Measurements from ENCODE around the gene CD8A. TPM values are rescaled to one million over a fixed set of nuclear protein-coding genes. Genes with fewer than 3 reads are reported as not detected.

Gene CD8A
- total RNA-seq, 1 experiment from 2014 or later = not detected

GRCh38 chr2:86775338-86775737 is 15.4 kb downstream of the CD8A start:
- DNase-seq = no peak
- Histone ChIP-seq H3K36me3 (replicated peaks; ENCODE audit: control insufficient read depth, insufficient read depth, low read length) (peaks cover 5% of the 10 kb centered on the region; the same call in 1 of the 2 replicates), H3K4me3 (ENCODE audit: insufficient read depth, low read depth, low read length) (no peak overlapping the region), H3K27me3 (ENCODE audit: control insufficient read depth, insufficient read depth, low read length) (no peaks in the 10 kb centered on the region)

GRCh38 chr2:86774862-86775261 is 15.9 kb downstream of the CD8A start:
- Histone ChIP-seq H3K27me3 (ENCODE audit: control insufficient read depth, insufficient read depth, low read length) (no peaks in the 10 kb centered on the region), H3K4me3 (ENCODE audit: insufficient read depth, low read depth, low read length) (no peak overlapping the region), H3K36me3 (replicated peaks; ENCODE audit: control insufficient read depth, insufficient read depth, low read length) (peaks cover 5% of the 10 kb centered on the region; the same call in 1 of the 2 replicates)
- DNase-seq = no peak

- DNase-seq = no peak
- Histone ChIP-seq H3K4me3 (ENCODE audit: insufficient read depth, low read depth, low read length) (no peak overlapping the region), H3K27me3 (ENCODE audit: control insufficient read depth, insufficient read depth, low read length) (no peaks in the 10 kb centered on the region), H3K36me3 (replicated peaks; ENCODE audit: control insufficient read depth, insufficient read depth, low read length) (peaks cover 7% of the 10 kb centered on the region)
Measured at GRCh38 chr2:86772611-86773010, 18.1 kb downstream of the CD8A start.

GRCh38 chr2:86770816-86771301 is 19.9 kb downstream of the CD8A start:
- H3K4me3 ChIP-seq (ENCODE audit: insufficient read depth, low read depth, low read length) = no peak overlapping the region
- H3K27me3 ChIP-seq (ENCODE audit: control insufficient read depth, insufficient read depth, low read length) = no peaks in the 10 kb centered on the region
- no peak for DNase-seq
- peaks cover 8% of the 10 kb centered on the region for H3K36me3 ChIP-seq (replicated peaks; ENCODE audit: control insufficient read depth, insufficient read depth, low read length)

GRCh38 chr2:86769838-86770237 is 20.9 kb downstream of the CD8A start:
- no peak overlapping the region for H3K4me3 ChIP-seq (ENCODE audit: insufficient read depth, low read depth, low read length)
- H3K27me3 ChIP-seq (ENCODE audit: control insufficient read depth, insufficient read depth, low read length) = no peaks in the 10 kb centered on the region
- no peak for DNase-seq
- peaks cover 10% of the 10 kb centered on the region for H3K36me3 ChIP-seq (replicated peaks; ENCODE audit: control insufficient read depth, insufficient read depth, low read length)

GRCh38 chr2:86768189-86768949 is 22.3 kb downstream of the CD8A start:
- no peak for DNase-seq
- H3K4me3 ChIP-seq (ENCODE audit: insufficient read depth, low read depth, low read length) = no peak overlapping the region
- H3K27me3 ChIP-seq (ENCODE audit: control insufficient read depth, insufficient read depth, low read length) = no peaks in the 10 kb centered on the region
- peaks cover 9% of the 10 kb centered on the region for H3K36me3 ChIP-seq (replicated peaks; ENCODE audit: control insufficient read depth, insufficient read depth, low read length)

- no peak for DNase-seq
- H3K36me3 ChIP-seq (replicated peaks; ENCODE audit: control insufficient read depth, insufficient read depth, low read length) = peaks cover 6% of the 10 kb centered on the region
- no peak overlapping the region for H3K4me3 ChIP-seq (ENCODE audit: insufficient read depth, low read depth, low read length)
- no peaks in the 10 kb centered on the region for H3K27me3 ChIP-seq (ENCODE audit: control insufficient read depth, insufficient read depth, low read length)
Measured at GRCh38 chr2:86765310-86765695, 25.4 kb downstream of the CD8A start.

- Histone ChIP-seq H3K27me3 (ENCODE audit: control insufficient read depth, insufficient read depth, low read length) (no peaks in the 10 kb centered on the region), H3K4me3 (ENCODE audit: insufficient read depth, low read depth, low read length) (no peak overlapping the region), H3K36me3 (replicated peaks; ENCODE audit: control insufficient read depth, insufficient read depth, low read length) (peaks cover 6% of the 10 kb centered on the region)
- peak; percentile 59 for DNase-seq
Measured at GRCh38 chr2:86764661-86765309, 25.9 kb downstream of the CD8A start.

GRCh38 chr2:86760371-86760770 is 30.3 kb downstream of the CD8A start:
- no peak for DNase-seq
- Histone ChIP-seq H3K27me3 (ENCODE audit: control insufficient read depth, insufficient read depth, low read length) (no peaks in the 10 kb centered on the region), H3K36me3 (replicated peaks; ENCODE audit: control insufficient read depth, insufficient read depth, low read length) (no peaks in the 10 kb centered on the region; the same call in 1 of the 2 replicates), H3K4me3 (ENCODE audit: insufficient read depth, low read depth, low read length) (no peak overlapping the region)

- Histone ChIP-seq H3K27me3 (ENCODE audit: control insufficient read depth, insufficient read depth, low read length) (no peaks in the 10 kb centered on the region), H3K36me3 (replicated peaks; ENCODE audit: control insufficient read depth, insufficient read depth, low read length) (no peaks in the 10 kb centered on the region; the same call in 1 of the 2 replicates), H3K4me3 (ENCODE audit: insufficient read depth, low read depth, low read length) (no peak overlapping the region)
- DNase-seq = no peak
Measured at GRCh38 chr2:86758405-86758804, 32.3 kb downstream of the CD8A start.

- no peak for DNase-seq
- Histone ChIP-seq H3K4me3 (ENCODE audit: insufficient read depth, low read depth, low read length) (no peak overlapping the region), H3K36me3 (replicated peaks; ENCODE audit: control insufficient read depth, insufficient read depth, low read length) (peaks cover 6% of the 10 kb centered on the region), H3K27me3 (ENCODE audit: control insufficient read depth, insufficient read depth, low read length) (no peaks in the 10 kb centered on the region)
Measured at GRCh38 chr2:86753606-86754005, 37.1 kb downstream of the CD8A start.

GRCh38 chr2:86752934-86753333 is 37.8 kb downstream of the CD8A start:
- peaks cover 6% of the 10 kb centered on the region for H3K36me3 ChIP-seq (replicated peaks; ENCODE audit: control insufficient read depth, insufficient read depth, low read length)
- no peaks in the 10 kb centered on the region for H3K27me3 ChIP-seq (ENCODE audit: control insufficient read depth, insufficient read depth, low read length)
- DNase-seq = no peak
- no peak overlapping the region for H3K4me3 ChIP-seq (ENCODE audit: insufficient read depth, low read depth, low read length)

- H3K36me3 ChIP-seq (replicated peaks; ENCODE audit: control insufficient read depth, insufficient read depth, low read length) = peaks cover 6% of the 10 kb centered on the region
- H3K27me3 ChIP-seq (ENCODE audit: control insufficient read depth, insufficient read depth, low read length) = no peaks in the 10 kb centered on the region
- H3K4me3 ChIP-seq (ENCODE audit: insufficient read depth, low read depth, low read length) = no peak overlapping the region
- DNase-seq = no peak
Measured at GRCh38 chr2:86751778-86752177, 38.9 kb downstream of the CD8A start.

- Histone ChIP-seq H3K36me3 (replicated peaks; ENCODE audit: control insufficient read depth, insufficient read depth, low read length) (peaks cover 6% of the 10 kb centered on the region), H3K27me3 (ENCODE audit: control insufficient read depth, insufficient read depth, low read length) (no peaks in the 10 kb centered on the region), H3K4me3 (ENCODE audit: insufficient read depth, low read depth, low read length) (no peak overlapping the region)
- DNase-seq = no peak
Measured at GRCh38 chr2:86750240-86750839, 40.4 kb downstream of the CD8A start.

Measured in H7 (cell line).